NCI-H1417 (cell line): ENCODE data around the gene C11orf42.

Experiments
- DNase-seq, 3 experiments: peaks; one replicate each; lab custom pipeline; 2025; lab: John Stamatoyannopoulos, UW

Gene C11orf42

GRCh38 chr11:6205366-6205765, at the start of gene C11orf42:
C11orf42 (plus strand) TSS chr11:6205557; CDS start chr11:6205616, 59 bp downstream.
- no peak for DNase-seq

GRCh38 chr11:6156628-6157359, 48.6 kb upstream of the C11orf42 start:
- no peak for DNase-seq

GRCh38 chr11:6170226-6170625, 35.1 kb upstream of the C11orf42 start, which contains the start of gene OR52B2:
OR52B2 (minus strand) TSS chr11:6170326; CDS start chr11:6170326, 0 bp downstream.
- DNase-seq = no peak

GRCh38 chr11:6175440-6175839, 29.9 kb upstream of the C11orf42 start:
- DNase-seq = no peak

- DNase-seq = no peak
Observed at GRCh38 chr11:6191742-6192141, 13.6 kb upstream of the C11orf42 start.

GRCh38 chr11:6194065-6194581, 11.2 kb upstream of the C11orf42 start:
- DNase-seq = no peak

GRCh38 chr11:6196396-6196795, 9.0 kb upstream of the C11orf42 start:
- DNase-seq = no peak

GRCh38 chr11:6197466-6198200, 7.7 kb upstream of the C11orf42 start:
- no peak for DNase-seq

- DNase-seq = no peak
Observed at GRCh38 chr11:6199174-6199810, 6.1 kb upstream of the C11orf42 start, which contains the start of gene OR52W1. OR52W1 (plus strand) TSS chr11:6199224; CDS start chr11:6199224, 0 bp downstream.

- DNase-seq = no peak
Observed at GRCh38 chr11:6200975-6201374, 4.4 kb upstream of the C11orf42 start.

GRCh38 chr11:6201481-6201880, 3.9 kb upstream of the C11orf42 start:
- DNase-seq = no peak

GRCh38 chr11:6202041-6202440, 3.3 kb upstream of the C11orf42 start:
- no peak for DNase-seq

- no peak for DNase-seq
Observed at GRCh38 chr11:6203327-6203726, 2.0 kb upstream of the C11orf42 start.

- no peak for DNase-seq
Observed at GRCh38 chr11:6204706-6205105, 651 bp upstream of the C11orf42 start.

- no peak for DNase-seq
Observed at GRCh38 chr11:6206456-6207180, 1.3 kb downstream of the C11orf42 start.

GRCh38 chr11:6209801-6210200, 4.4 kb downstream of the C11orf42 start:
- no peak for DNase-seq

GRCh38 chr11:6210274-6210955, 5.1 kb downstream of the C11orf42 start:
- no peak for DNase-seq

- no peak for DNase-seq
Observed at GRCh38 chr11:6214530-6214929, 9.2 kb downstream of the C11orf42 start.

GRCh38 chr11:6216501-6216900, 11.1 kb downstream of the C11orf42 start:
- no peak for DNase-seq

GRCh38 chr11:6217722-6218121, 12.4 kb downstream of the C11orf42 start:
- no peak for DNase-seq

GRCh38 chr11:6219359-6219758, 14.0 kb downstream of the C11orf42 start:
- no peak for DNase-seq
